Measurements from ENCODE around the gene DRAP1. TPM values are rescaled to one million over a fixed set of nuclear protein-coding genes. Genes with fewer than 3 reads are reported as not detected.

DRAP1 gene
- total RNA-seq, 1 donor from 2014 or later = 64.7 TPM

- Mint-ChIP-seq H3K4me3 (no peak overlapping the region), H3K4me1 (peaks cover 48% of the 10 kb centered on the region), H3K27ac (peak overlapping the region; percentile 68), H3K9me3 (no peaks in the 10 kb centered on the region), H3K36me3 (ENCODE audit: low read depth) (peaks cover 20% of the 10 kb centered on the region), H3K27me3 (no peaks in the 10 kb centered on the region)
- ATAC-seq (ENCODE audit: low read depth) (no peak), DNase-seq (no peak)
- TF ChIP-seq, protein P1, sequence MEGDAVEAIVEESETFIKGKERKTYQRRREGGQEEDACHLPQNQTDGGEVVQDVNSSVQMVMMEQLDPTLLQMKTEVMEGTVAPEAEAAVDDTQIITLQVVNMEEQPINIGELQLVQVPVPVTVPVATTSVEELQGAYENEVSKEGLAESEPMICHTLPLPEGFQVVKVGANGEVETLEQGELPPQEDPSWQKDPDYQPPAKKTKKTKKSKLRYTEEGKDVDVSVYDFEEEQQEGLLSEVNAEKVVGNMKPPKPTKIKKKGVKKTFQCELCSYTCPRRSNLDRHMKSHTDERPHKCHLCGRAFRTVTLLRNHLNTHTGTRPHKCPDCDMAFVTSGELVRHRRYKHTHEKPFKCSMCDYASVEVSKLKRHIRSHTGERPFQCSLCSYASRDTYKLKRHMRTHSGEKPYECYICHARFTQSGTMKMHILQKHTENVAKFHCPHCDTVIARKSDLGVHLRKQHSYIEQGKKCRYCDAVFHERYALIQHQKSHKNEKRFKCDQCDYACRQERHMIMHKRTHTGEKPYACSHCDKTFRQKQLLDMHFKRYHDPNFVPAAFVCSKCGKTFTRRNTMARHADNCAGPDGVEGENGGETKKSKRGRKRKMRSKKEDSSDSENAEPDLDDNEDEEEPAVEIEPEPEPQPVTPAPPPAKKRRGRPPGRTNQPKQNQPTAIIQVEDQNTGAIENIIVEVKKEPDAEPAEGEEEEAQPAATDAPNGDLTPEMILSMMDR (IDR thresholded peaks at IDR 0.05) = no peak
- CTCF ChIA-PET = interaction anchor here (0.8 to 3.0 kb wide), 3 partner anchors 63 to 74 kb away, joined by 3 to 12 read pairs (median 6); partner anchors contain the start of gene CCDC85B
- intact Hi-C loops (cut with micrococcal nuclease) = no loop called here
- POLR2A ChIA-PET = interaction anchor here (0.6 to 6.6 kb wide), 3 partner anchors 10 to 68 kb away, joined by 3 to 142 read pairs (median 4); partner anchors contain the start of genes CCDC85B and FIBP
These were observed 39.7 kb downstream of the DRAP1 start for GRCh38 chr11:65958774-65959420.

DNA sequence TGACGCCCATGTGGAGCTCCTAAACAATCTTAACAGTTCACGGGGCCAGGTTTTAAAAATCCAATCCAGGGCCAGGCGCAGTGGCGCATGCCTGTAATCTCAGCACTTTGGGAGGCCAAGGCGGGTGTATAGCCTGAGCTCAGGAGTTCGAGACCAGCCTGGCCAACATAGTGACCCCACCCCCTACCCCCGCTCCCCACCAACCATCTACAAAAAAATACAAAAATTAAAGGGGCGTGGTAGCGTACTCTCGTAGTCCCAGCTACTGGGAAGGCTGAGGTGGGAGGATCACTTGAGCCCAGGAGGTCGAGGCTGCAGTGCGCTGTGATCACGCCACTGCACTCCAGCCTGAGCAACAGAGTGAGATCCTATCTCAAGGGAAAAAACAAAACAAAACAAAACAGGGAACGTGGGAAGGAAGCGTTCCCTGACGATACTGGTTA lies 41.6 kb downstream of the DRAP1 start:
- peak overlapping the region; percentile 95 for H3K27ac Mint-ChIP-seq
- H3K4me1 Mint-ChIP-seq = peaks cover 50% of the 10 kb centered on the region
- TF ChIP-seq, protein P1 (IDR thresholded peaks at IDR 0.05) = no peak
- H3K36me3 Mint-ChIP-seq (ENCODE audit: low read depth) = peaks cover 40% of the 10 kb centered on the region
- DNase-seq = no peak
- intact Hi-C loops (cut with micrococcal nuclease) = loop anchor here (1.0 to 2.0 kb wide), 5 partner anchors 32 to 102 kb away; partner anchors contain the start of genes BANF1, C11orf68, DRAP1 and EIF1AD
- ChIA-PET CTCF (interaction anchor here (1.1 to 1.7 kb wide), 3 partner anchors 70 to 76 kb away, joined by 3 to 12 read pairs (median 3); partner anchors contain the start of gene FIBP), POLR2A (interaction anchor here (0.6 to 6.6 kb wide), 15 partner anchors 10 to 695 kb away, joined by 3 to 142 read pairs (median 4); partner anchors contain the start of genes CCDC85B, CFL1, FIBP and FOSL1)
- no peaks in the 10 kb centered on the region for H3K27me3 Mint-ChIP-seq
- peak; percentile 2 for ATAC-seq (ENCODE audit: low read depth)
- peak overlapping the region; percentile 97 for H3K4me3 Mint-ChIP-seq
- no peaks in the 10 kb centered on the region for H3K9me3 Mint-ChIP-seq

GRCh38 chr11:65961267-65962140 lies 42.3 kb downstream of the DRAP1 start, which contains the start of gene SART1:
Gene SART1, plus strand, starts transcription at chr11:65961734. Its CDS starts 47 bp downstream, at chr11:65961781.
- ATAC-seq (ENCODE audit: low read depth) (peak; percentile 89), DNase-seq (peak; percentile 85)
- ChIA-PET CTCF (interaction anchor here (1.1 to 1.7 kb wide), 3 partner anchors 70 to 77 kb away, joined by 3 to 12 read pairs (median 3); partner anchors contain the start of gene FIBP), POLR2A (interaction anchor here (0.5 to 6.6 kb wide), 23 partner anchors 10 to 1475 kb away, joined by 3 to 142 read pairs (median 4); partner anchors contain the start of genes BANF1, CCDC85B, CFL1 and FIBP)
- Mint-ChIP-seq H3K36me3 (ENCODE audit: low read depth) (peaks cover 46% of the 10 kb centered on the region), H3K4me3 (peak within 1 kb of the TSS; percentile 97), H3K27me3 (no peaks in the 10 kb centered on the region), H3K27ac (peak within 1 kb of the TSS; percentile 95), H3K9me3 (no peaks in the 10 kb centered on the region), H3K4me1 (peaks cover 48% of the 10 kb centered on the region)
- intact Hi-C loops (cut with micrococcal nuclease) = loop anchor here (1.0 to 2.0 kb wide), 6 partner anchors 28 to 102 kb away; partner anchors contain the start of genes BANF1, C11orf68, DRAP1 and EIF1AD
- TF ChIP-seq, protein P1 (IDR thresholded peaks at IDR 0.05) = no peak

- CTCF ChIA-PET = interaction anchor here (1.2 to 1.7 kb wide), 2 partner anchors 71 to 78 kb away, joined by 3 to 12 read pairs; no protein-coding TSS in a partner anchor
- peaks cover 53% of the 10 kb centered on the region for H3K36me3 Mint-ChIP-seq (ENCODE audit: low read depth)
- no peak for DNase-seq
- H3K4me1 Mint-ChIP-seq = peaks cover 42% of the 10 kb centered on the region
- TF ChIP-seq, protein P1 (IDR thresholded peaks at IDR 0.05) = no peak
- H3K27ac Mint-ChIP-seq = peak overlapping the region; percentile 95
- no peaks in the 10 kb centered on the region for H3K27me3 Mint-ChIP-seq
- intact Hi-C loops (cut with micrococcal nuclease) = loop anchor here (1.0 kb wide), 1 partner anchor 27 kb away; no protein-coding TSS in a partner anchor
- H3K4me3 Mint-ChIP-seq = peak overlapping the region; percentile 97
- H3K9me3 Mint-ChIP-seq = no peaks in the 10 kb centered on the region
- POLR2A ChIA-PET = interaction anchor here (0.5 to 6.6 kb wide), 14 partner anchors 32 to 1475 kb away, joined by 3 to 142 read pairs (median 4); partner anchors contain the start of genes BANF1, CCDC85B, CFL1 and FIBP
- no peak for ATAC-seq (ENCODE audit: low read depth)
These were observed 42.9 kb downstream of the DRAP1 start for GRCh38 chr11:65962141-65962564.

Data from activated B cell treated with CpG ODN at 0.5 μM for 24 hours (primary cell).